A673 (cell line): ENCODE results near the gene FSTL4.

Experiments
- EZH2 ChIP-seq: fragments of 200-600 bp; sonication (generic); IDR thresholded peaks from 2 replicates; pipeline ENCODE4 v1.6.1; 2017; ENCODE audit warnings: borderline replicate concordance, low read depth, mild to moderate bottlenecking, mixed read lengths, antibody characterized with exemption, low read length; ENCODE audit not compliant: poor library complexity, severe bottlenecking
- TF ChIP-seq, protein P1 (sequence below): fragments of 300-800, 200-600 bp; sonication (generic); conservative IDR thresholded peaks from 2 replicates; pipeline ENCODE4 v1.5.1; 2017; ENCODE audit warnings: low read depth, mild to moderate bottlenecking, antibody characterized with exemption, low read length, moderate library complexity, mixed read lengths

DNA sequence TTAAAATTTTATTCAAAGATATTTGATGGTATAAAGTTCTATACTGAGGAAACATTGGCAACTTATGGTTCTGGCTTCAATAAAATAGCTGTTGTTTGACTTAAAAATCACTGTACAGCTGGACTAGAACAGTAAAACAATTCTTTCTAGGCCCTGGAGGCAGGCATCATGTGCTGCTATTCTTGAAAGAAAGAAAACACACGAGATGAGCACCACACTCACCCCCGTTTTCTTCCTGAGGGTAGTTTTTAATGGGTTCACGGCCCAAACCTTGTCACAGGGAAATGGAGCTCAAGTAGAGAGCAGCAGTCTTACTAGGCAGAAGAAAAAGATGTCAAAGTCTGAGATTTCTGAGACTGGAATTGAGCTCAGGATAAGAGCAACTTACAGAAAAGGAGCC is 68.0 kb downstream of the FSTL4 start:
- TF ChIP-seq, protein P1, sequence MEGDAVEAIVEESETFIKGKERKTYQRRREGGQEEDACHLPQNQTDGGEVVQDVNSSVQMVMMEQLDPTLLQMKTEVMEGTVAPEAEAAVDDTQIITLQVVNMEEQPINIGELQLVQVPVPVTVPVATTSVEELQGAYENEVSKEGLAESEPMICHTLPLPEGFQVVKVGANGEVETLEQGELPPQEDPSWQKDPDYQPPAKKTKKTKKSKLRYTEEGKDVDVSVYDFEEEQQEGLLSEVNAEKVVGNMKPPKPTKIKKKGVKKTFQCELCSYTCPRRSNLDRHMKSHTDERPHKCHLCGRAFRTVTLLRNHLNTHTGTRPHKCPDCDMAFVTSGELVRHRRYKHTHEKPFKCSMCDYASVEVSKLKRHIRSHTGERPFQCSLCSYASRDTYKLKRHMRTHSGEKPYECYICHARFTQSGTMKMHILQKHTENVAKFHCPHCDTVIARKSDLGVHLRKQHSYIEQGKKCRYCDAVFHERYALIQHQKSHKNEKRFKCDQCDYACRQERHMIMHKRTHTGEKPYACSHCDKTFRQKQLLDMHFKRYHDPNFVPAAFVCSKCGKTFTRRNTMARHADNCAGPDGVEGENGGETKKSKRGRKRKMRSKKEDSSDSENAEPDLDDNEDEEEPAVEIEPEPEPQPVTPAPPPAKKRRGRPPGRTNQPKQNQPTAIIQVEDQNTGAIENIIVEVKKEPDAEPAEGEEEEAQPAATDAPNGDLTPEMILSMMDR: no peak
- no peak for TF ChIP-seq EZH2
